GM06990 (cell line): Measurements from ENCODE around the gene CFAP100.

ENCODE experiments used
- DNase-seq: peaks from one replicate; pipeline ENCODE4 v3.0.0-alpha.2; 2011; ENCODE audit not compliant: insufficient read length; ENCODE audit errors: extremely low read depth
- H3K27me3 ChIP-seq: replicated peaks from 2 replicates; pipeline ENCODE4 v1.6.0; 2011; ENCODE audit warnings: low read length; ENCODE audit not compliant: control insufficient read depth, insufficient read depth
- H3K36me3 ChIP-seq: 2 replicates; pipeline ENCODE4 v1.5.1; 2011; ENCODE audit warnings: low read length; ENCODE audit not compliant: control insufficient read depth, insufficient read depth
- H3K4me3 ChIP-seq: replicated peaks from 2 replicates; pipeline ENCODE4 v1.5.1; 2011; ENCODE audit warnings: low read depth, mild to moderate bottlenecking, control low read depth, low read length
- TF ChIP-seq, protein P1 (sequence below): IDR thresholded peaks from 2 replicates; pipeline ENCODE4 v1.5.1; 2011; ENCODE audit warnings: low read length, control low read depth, mild to moderate bottlenecking, inconsistent platforms; ENCODE audit not compliant: insufficient read depth, poor library complexity, severe bottlenecking

Gene CFAP100

DNA sequence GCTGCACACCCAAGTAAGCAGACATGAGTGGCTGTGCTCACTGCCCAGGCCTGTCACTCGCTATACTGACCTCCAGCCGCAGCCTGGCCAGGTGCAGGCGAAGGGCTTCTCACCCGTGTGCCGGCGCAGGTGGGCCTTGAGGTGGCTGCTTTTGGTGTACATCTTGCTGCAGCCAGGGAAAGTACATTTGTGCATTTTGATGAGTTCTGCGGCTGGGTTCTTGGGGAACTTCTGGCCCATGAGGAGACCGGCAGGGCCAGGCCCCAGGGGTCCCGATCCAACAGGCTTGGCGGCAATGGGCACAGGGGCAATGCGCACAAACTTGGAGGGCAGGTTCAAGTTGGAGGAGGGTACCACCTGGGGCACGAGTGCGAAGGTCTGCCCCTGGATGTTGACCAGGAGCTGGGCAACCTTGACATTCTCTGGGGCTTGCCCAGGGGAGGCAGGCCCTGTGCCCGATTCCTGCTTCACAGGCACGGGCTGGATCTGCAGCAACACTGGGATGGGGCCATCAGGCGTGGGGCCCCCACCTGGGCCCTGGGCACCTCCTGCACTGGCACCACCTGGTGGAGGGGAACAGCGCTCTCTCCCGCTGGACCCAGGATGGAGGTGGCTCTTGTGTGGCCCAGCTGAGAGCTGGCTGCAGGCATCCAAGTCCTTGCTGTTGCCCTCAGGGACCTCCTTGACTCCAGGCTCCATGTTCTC is 42.8 kb upstream of the CFAP100 start:
- DNase-seq: no peak

DNA sequence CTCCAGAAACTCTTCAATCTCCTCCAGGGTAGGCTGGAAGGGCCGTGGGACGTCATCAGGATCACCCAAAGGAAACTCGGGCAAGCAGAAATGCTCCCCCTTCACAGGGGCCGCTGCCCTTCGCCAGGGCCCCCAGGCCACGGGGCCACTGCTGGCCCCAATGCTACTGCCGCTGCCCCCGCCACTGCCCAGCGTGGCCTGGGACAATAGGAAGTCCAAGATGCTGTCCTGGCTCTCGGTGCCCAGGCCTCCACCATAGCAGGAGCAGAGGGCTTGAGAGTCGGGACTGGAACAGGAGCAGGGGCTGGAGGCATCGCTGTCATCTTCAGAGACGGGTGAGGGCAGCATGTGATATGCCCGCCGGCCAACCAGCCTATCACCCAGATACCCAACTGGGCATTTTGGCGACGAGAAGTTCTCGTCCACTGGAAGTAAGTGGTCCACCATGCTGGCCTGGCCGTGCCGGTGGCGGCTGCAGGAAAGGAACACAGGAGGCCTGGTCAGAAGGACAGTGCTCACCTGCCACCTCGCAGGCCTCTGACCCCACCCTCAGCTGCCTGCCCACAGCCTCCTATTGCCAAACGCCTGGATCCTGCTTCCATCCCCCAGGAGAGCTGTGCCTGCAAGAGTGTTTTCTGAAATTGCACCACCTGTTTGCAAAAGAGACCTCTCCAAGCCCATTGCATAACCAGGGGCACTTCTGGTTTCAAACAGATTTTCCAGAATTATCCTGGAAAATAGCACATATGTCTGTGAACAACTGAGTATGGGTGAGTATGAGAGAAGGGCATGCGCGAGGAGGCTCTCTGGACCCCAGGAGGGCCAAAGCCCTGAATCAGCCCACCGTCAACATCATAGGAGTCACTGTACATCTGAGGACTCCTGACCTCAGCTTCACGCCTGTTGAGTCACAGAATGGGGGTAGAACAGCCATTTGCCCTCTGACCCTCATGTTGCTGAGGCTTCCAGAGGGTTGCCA is 41.9 kb upstream of the CFAP100 start:
- Histone ChIP-seq H3K36me3 (no peaks in the 10 kb centered on the region), H3K27me3 (no peaks in the 10 kb centered on the region; the same call in 1 of the 2 replicates), H3K4me3 (no peak overlapping the region)
- TF ChIP-seq, protein P1, sequence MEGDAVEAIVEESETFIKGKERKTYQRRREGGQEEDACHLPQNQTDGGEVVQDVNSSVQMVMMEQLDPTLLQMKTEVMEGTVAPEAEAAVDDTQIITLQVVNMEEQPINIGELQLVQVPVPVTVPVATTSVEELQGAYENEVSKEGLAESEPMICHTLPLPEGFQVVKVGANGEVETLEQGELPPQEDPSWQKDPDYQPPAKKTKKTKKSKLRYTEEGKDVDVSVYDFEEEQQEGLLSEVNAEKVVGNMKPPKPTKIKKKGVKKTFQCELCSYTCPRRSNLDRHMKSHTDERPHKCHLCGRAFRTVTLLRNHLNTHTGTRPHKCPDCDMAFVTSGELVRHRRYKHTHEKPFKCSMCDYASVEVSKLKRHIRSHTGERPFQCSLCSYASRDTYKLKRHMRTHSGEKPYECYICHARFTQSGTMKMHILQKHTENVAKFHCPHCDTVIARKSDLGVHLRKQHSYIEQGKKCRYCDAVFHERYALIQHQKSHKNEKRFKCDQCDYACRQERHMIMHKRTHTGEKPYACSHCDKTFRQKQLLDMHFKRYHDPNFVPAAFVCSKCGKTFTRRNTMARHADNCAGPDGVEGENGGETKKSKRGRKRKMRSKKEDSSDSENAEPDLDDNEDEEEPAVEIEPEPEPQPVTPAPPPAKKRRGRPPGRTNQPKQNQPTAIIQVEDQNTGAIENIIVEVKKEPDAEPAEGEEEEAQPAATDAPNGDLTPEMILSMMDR: no peak
- no peak for DNase-seq

More for the DNA sequence above, 42.8 kb upstream of the CFAP100 start:
- Histone ChIP-seq H3K36me3 (no peaks in the 10 kb centered on the region), H3K27me3 (no peaks in the 10 kb centered on the region; the same call in 1 of the 2 replicates), H3K4me3 (no peak overlapping the region)
- TF ChIP-seq, protein P1: no peak

DNA sequence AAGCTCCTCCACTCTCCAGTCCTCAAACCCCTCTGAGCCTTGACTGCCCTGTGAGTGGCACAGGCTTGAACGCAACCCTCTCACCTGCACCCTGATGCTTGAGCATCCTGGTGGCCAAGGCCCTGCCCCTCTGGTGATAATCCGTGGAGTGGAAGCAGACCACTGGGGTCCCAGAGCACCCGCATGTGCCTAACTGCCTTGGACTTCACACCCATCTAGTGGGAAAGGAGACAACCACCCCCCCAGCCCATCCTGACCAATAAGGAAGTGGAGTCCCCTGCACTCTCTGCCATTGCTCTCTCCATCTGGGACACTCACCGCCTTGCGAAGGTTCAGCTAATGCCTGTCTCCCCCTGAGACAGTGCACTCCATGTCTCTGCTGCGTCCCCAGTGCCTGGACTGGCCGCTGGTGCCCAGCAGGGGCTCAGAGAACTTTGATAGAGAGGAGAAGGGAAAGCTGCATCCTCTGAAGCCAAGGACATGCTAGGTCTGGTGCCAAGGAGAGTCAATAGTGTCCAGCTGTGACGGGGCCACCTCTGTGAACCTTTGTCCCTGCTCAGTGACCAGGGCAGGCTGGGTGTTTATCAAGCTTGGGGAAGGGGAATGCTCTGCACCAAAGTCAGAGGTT is 40.9 kb upstream of the CFAP100 start:
- H3K4me3 ChIP-seq: no peak overlapping the region
- H3K36me3 ChIP-seq: no peaks in the 10 kb centered on the region
- TF ChIP-seq, protein P1: no peak
- no peak for DNase-seq
- no peaks in the 10 kb centered on the region; the same call in 1 of the 2 replicates for H3K27me3 ChIP-seq

DNA sequence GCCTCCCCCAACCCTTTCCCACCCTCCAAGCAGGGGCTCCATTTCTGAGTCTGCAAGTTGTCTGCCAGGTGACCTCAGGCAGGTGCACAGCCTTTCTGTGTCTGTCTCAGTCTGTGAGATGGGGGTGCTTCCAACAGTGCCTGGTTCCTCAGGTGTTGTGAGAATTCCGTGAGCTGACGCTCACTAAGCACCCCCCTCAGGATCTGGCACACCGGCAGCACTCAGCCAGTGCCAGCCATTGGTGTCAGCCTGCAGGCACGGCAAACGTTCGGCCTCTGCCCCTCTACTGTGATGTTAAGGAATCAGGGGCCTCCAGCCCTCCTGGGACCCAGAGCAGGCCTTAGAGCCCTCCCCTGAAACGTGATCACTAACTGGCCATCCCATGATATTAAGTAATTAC is 39.9 kb upstream of the CFAP100 start:
- TF ChIP-seq, protein P1: no peak
- Histone ChIP-seq H3K36me3 (no peaks in the 10 kb centered on the region), H3K27me3 (no peaks in the 10 kb centered on the region; the same call in 1 of the 2 replicates), H3K4me3 (no peak overlapping the region)
- DNase-seq: no peak

DNA sequence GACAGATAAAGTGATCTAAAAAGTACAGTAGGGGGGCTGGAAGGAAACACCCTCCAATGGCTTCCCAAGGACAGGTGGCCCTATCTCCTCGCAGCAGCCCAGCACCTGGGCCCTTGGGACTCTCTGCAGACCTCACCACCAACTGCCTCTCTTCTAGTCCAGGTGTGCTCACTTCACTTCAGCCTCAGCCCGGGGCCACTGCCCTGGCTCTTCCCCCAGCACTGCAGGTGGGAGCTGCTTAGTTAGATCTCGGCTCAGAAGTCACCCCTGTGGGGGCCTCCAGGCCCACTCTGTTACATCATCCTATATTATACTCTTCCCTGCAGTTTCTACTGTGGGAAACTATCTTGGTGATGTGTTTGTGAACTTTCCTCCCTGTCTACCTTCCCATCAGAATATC is 39.5 kb upstream of the CFAP100 start:
- DNase-seq: no peak
- peaks cover 2% of the 10 kb centered on the region for H3K27me3 ChIP-seq
- TF ChIP-seq, protein P1: no peak
- H3K36me3 ChIP-seq: no peaks in the 10 kb centered on the region
- no peak overlapping the region for H3K4me3 ChIP-seq
